ENCODE data around the gene RHOBTB1.
"Not testable (repeated sequence)": the region's sequence is repeated elsewhere in the genome, so short reads cannot be mapped to it uniquely, and the experiment has no call there.

RHOBTB1 gene

DNA sequence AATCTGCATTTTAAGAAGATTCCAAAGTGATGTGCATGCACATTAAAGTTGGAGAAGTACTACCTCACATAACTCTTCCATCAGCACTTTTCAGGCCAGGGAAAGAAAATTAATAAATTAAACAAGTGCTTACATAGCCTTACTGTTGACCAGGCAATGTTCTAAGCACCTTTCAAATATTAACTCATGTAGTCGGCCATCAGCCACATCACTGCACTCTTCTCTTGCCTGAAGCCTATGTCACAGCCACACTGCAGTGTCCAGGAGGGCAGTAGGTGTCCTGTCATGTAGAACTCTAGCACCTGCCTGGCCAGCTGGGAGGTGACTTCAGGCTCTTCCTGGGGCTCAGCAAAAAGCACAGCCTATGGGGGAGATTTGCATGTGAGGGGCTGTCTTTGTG is 94.2 kb downstream of the RHOBTB1 start:
- Mint-ChIP-seq H3K27ac (no peak overlapping the region), H3K4me3 (no peak overlapping the region), H3K4me1 (no peaks in the 10 kb centered on the region), H3K27me3 (peaks cover 9% of the 10 kb centered on the region), H3K36me3 (no peaks in the 10 kb centered on the region), H3K9me3 (no peaks in the 10 kb centered on the region)
- no peak for ATAC-seq

DNA sequence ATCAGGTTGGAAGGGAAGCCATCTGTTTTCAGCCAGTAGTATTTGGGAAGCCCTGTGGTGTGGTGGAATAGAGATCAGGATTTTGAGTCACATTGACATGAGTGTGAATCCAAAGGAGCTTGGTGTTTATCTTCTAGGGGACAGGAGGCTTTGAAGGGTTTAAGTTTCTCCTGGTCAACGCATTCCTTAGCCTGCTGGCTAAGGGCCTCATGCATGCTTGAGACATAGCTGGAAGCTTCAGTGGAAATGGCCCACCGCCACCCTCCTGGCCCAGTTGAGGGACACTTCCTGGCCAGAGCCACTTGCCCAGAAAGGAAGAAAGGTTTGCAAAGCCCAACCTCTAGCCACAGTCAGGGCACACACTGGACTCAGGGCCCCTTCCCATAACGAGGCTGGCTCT is 94.8 kb downstream of the RHOBTB1 start:
- H3K9me3 Mint-ChIP-seq, result no peaks in the 10 kb centered on the region
- no peak overlapping the region for H3K27ac Mint-ChIP-seq
- H3K36me3 Mint-ChIP-seq, result no peaks in the 10 kb centered on the region
- H3K4me3 Mint-ChIP-seq, result no peak overlapping the region
- ATAC-seq, result peak; percentile 14
- no peaks in the 10 kb centered on the region for H3K4me1 Mint-ChIP-seq
- H3K27me3 Mint-ChIP-seq, result peaks cover 9% of the 10 kb centered on the region

DNA sequence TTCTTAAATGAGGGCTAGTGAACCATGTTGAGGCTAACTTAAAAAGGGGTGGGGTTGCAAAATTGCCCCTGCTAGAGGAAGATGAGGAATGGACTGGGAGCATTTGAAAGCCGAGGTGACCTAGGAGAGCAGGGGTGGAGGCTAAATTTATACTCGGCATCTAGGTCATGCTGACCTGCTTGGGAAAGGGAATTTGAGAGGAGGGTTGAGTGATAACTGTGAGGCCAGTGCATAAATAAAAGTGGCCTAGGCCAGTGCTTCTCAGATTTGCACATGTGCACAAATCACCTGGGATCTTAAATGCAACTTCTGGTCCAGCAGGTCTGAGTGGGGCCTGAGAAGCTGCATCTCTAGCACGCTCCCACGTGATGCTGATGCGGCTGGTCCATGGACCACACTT is 95.3 kb downstream of the RHOBTB1 start:
- H3K27ac Mint-ChIP-seq, result no peak overlapping the region
- H3K36me3 Mint-ChIP-seq, result no peaks in the 10 kb centered on the region
- no peak overlapping the region for H3K4me3 Mint-ChIP-seq
- H3K4me1 Mint-ChIP-seq, result no peaks in the 10 kb centered on the region
- peaks cover 9% of the 10 kb centered on the region for H3K27me3 Mint-ChIP-seq
- H3K9me3 Mint-ChIP-seq, result no peaks in the 10 kb centered on the region
- no peak for ATAC-seq

DNA sequence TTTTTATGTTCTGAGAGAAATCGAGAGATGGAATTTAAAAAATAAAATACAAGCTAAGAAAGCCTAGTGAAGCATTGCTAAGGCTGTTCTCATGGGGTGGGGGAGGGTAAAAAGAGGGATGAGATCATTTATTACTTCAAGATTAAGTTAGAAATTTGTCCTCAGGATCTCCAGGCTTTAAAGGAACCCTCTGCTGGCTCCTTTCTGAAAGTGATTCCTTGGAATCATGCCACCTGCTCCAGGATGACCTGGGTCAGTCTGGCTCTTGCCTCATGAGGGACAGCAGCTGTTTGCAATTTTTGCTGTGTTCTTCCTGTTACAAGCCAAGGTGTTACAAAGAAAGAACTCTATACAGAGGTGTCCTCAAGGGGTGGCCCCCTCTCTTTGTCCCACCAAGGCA is 95.9 kb downstream of the RHOBTB1 start:
- H3K4me1 Mint-ChIP-seq, result no peaks in the 10 kb centered on the region
- H3K4me3 Mint-ChIP-seq, result no peak overlapping the region
- no peaks in the 10 kb centered on the region for H3K9me3 Mint-ChIP-seq
- H3K36me3 Mint-ChIP-seq, result no peaks in the 10 kb centered on the region
- ATAC-seq, result no peak
- H3K27ac Mint-ChIP-seq, result no peak overlapping the region
- peaks cover 11% of the 10 kb centered on the region for H3K27me3 Mint-ChIP-seq

DNA sequence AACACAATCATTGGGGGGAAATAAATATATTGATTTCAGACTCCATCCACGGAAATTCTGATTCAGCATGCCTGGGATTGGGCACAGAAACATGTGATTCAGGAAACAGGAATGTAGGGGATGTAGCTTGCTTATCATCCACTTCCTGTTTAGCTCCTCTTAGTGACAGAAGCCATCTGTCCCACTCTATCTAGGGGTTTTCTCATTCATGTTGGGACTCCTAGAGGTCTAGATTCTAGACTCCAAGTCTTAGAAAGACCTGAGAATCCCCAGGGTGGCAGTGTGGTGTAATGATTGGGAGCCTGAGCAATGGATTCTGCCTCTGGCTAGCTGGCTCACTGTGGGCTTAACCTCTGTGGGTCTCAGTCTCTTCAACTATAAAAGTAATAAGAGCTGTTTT is 97.8 kb downstream of the RHOBTB1 start:
- Mint-ChIP-seq H3K27ac (no peak overlapping the region), H3K4me3 (no peak overlapping the region), H3K9me3 (no peaks in the 10 kb centered on the region), H3K36me3 (no peaks in the 10 kb centered on the region), H3K4me1 (no peaks in the 10 kb centered on the region), H3K27me3 (peaks cover 12% of the 10 kb centered on the region)
- ATAC-seq, result no peak

DNA sequence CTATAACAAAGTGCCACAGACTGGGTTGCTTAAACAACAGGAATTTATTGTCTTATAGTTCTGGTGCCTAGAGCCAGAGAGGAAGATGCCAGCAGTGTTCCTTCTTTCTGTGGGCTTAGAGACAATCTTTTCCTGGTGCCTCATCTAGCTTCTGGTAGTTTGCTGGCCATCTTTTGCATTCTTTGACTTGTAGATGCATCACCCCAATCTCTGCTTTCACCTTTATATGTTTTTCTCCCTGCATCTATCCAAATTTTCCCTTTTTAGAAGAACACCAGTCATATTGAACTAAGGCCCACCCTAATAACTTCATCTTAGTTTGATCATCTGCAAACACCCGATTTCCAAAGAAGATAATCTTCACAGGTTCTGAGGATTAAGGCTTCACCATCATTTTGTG is 98.9 kb downstream of the RHOBTB1 start:
- no peaks in the 10 kb centered on the region for H3K36me3 Mint-ChIP-seq

DNA sequence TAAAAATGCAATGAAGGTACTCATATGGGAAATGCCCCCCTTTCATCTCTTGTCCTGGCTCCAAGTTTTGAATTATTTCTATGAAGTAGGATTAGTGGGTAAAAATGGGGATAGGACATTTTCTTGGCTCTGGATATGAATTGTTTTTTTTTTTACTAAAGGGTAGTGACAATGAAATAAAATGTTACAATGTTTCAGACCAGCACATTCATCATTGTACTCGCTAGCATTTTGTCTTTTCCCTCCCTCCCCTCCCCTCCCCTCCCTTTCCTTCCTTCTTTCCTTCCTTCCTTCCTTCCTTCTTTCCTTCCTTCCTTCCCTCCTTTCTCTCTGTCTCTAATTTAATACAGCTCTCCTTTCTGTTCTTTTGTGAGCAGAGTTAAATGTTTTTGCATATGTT is 101.3 kb downstream of the RHOBTB1 start:
- H3K9me3 Mint-ChIP-seq, result no peaks in the 10 kb centered on the region
- no peak for ATAC-seq
- H3K4me3 Mint-ChIP-seq, result no peak overlapping the region
- H3K36me3 Mint-ChIP-seq, result no peaks in the 10 kb centered on the region
- no peak overlapping the region for H3K27ac Mint-ChIP-seq
- peaks cover 5% of the 10 kb centered on the region for H3K27me3 Mint-ChIP-seq
- no peaks in the 10 kb centered on the region for H3K4me1 Mint-ChIP-seq

More for the DNA sequence above, 98.9 kb downstream of the RHOBTB1 start:
- peaks cover 5% of the 10 kb centered on the region for H3K27me3 Mint-ChIP-seq
- ATAC-seq, result no peak
- no peak overlapping the region for H3K27ac Mint-ChIP-seq
- H3K4me3 Mint-ChIP-seq, result no peak overlapping the region
- no peaks in the 10 kb centered on the region for H3K4me1 Mint-ChIP-seq
- H3K9me3 Mint-ChIP-seq, result no peaks in the 10 kb centered on the region

DNA sequence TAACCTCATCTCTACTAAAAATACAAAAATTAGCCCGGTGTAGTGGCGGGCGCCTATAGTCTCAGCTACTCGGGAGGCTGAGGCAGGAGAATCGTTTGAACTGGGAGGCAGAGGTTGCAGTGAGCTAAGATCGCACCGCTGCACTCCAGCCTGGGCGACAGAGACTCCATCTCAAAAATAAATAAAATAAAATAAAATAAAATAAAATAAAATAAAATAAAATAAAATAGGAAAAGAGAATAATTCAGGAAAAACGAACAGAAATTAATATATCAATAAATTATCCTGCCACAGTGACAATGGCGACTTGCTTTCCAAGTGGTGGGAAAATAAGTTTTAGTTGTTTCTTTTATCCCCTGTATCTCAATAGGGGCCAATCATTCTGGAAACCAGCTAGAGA is 102.8 kb downstream of the RHOBTB1 start:
- H3K4me1 Mint-ChIP-seq, H3K36me3 Mint-ChIP-seq, H3K4me3 Mint-ChIP-seq, H3K27ac Mint-ChIP-seq, H3K9me3 Mint-ChIP-seq, H3K27me3 Mint-ChIP-seq, ATAC-seq: not testable (repeated sequence)

DNA sequence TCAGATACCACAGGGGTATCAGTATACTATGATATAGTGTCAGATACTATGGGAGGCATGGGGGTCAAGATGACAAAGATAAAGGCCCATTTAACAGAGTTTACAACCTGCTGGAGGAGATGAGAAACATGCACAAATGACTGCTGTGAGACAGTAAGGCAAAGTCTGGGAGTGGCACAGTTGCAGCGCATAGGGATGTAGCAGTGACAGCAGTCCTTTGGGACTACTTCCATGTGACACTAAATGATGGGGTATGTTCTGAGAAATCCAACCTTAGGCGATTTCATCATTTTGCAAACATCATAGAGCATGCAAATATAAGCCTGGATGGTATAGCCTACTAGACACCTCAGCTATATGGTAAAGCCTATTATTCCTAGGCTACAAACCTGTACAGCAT is 108.9 kb downstream of the RHOBTB1 start:
- ATAC-seq, result peak; percentile 31
- H3K4me1 Mint-ChIP-seq, result no peaks in the 10 kb centered on the region
- H3K36me3 Mint-ChIP-seq, result no peaks in the 10 kb centered on the region
- no peak overlapping the region for H3K27ac Mint-ChIP-seq
- H3K4me3 Mint-ChIP-seq, result no peak overlapping the region
- H3K9me3 Mint-ChIP-seq, result no peaks in the 10 kb centered on the region
- H3K27me3 Mint-ChIP-seq, result no peaks in the 10 kb centered on the region

DNA sequence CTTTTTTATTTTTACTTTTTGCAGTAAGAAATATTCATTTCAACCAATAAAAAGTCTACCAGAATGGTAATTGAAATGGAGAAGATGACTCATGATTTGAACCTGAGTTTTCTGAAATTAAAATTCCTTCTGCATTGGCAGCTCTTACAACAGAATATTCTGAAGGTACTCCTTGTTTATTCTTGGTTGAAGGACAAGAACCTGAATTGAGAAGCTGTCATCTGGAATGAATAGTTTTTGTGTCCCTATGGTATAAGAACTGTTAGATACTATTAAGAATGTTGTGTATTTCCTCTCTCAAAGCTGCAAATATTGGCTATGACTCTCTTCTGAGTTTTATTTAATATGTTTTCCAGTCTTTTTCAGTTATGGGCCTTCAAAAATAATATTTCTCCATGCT is 109.6 kb downstream of the RHOBTB1 start:
- Mint-ChIP-seq H3K4me1 (no peaks in the 10 kb centered on the region), H3K4me3 (no peak overlapping the region), H3K9me3 (no peaks in the 10 kb centered on the region), H3K36me3 (no peaks in the 10 kb centered on the region), H3K27ac (no peak overlapping the region), H3K27me3 (no peaks in the 10 kb centered on the region)
- ATAC-seq, result no peak

DNA sequence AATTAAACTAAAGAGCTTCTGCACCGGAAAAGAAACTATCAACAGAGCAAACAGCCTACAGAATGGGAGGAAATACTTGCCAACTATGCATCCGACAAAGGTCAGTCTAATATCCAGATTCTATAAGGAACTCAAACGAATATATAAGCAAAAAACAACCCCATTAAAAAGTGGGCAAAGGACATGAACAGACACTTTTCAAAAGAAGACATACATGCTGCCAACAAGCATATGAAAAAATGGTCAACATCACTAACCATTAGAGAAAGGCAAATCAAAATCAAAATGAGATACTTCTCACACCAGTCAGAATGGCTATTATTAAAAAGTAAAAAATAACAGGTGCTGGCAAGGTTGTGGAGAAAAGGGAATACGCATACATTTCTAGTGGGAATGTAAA is 111.8 kb downstream of the RHOBTB1 start:
- H3K9me3 Mint-ChIP-seq, ATAC-seq, H3K36me3 Mint-ChIP-seq, H3K4me1 Mint-ChIP-seq, H3K4me3 Mint-ChIP-seq, H3K27ac Mint-ChIP-seq: not testable (repeated sequence)
- H3K27me3 Mint-ChIP-seq, result peaks cover 17% of the 10 kb centered on the region

DNA sequence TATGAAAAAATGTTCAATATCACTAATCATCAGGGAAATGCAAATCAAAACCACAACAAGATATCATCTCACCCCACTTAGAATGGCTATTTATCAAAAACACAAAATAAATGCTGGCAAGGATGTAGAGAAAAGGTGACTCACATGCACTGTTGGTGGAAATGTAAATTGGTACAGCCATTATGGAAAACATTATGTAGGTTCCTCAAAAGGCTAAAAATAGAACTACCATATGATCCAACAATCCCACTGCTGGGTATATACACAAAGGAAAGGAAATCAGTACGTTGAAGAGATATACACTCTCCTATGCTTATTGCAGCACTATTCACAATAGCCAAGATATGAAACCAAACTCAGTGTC is 115.5 kb downstream of the RHOBTB1 start:
- Mint-ChIP-seq H3K4me3 (no peak overlapping the region), H3K27ac (no peak overlapping the region), H3K27me3 (peaks cover 17% of the 10 kb centered on the region), H3K4me1 (no peaks in the 10 kb centered on the region), H3K9me3 (no peaks in the 10 kb centered on the region), H3K36me3 (no peaks in the 10 kb centered on the region)
- no peak for ATAC-seq

DNA sequence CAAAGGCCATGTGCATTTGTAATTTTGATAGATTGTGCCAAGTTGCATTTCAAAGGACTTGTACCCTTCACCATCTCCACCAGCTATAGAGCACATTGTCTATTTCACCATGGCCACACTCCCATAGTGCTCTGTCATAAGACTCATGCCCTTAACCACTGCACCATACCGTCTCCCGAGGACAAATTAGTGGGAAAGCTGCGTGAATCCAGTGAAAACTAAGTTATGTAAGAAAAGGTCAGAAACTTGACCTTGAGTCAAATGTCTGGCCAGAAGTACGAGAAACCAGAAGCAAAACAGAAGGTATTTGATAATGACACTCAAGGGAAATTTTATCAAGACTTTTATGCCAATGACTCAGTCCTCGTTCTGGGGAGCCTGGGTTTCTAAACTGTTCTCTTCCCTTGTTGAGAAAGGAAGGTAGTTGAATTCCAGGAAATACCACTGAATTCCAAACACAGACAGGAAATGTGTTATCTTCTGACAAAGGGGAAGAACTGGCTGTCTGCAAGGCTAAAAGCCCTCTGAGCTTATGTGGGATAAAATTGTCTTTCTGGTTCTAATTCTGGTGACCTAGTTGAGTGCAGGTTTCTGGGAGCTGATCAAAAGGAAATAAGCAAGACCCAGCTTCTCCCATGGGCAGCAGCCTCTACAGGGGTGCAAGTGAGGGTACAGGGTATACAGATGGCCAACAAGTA is 116.0 kb downstream of the RHOBTB1 start:
- Mint-ChIP-seq H3K36me3 (no peaks in the 10 kb centered on the region), H3K9me3 (no peaks in the 10 kb centered on the region), H3K4me1 (no peaks in the 10 kb centered on the region), H3K27ac (no peak overlapping the region), H3K27me3 (peaks cover 17% of the 10 kb centered on the region), H3K4me3 (no peak overlapping the region)
- no peak for ATAC-seq

DNA sequence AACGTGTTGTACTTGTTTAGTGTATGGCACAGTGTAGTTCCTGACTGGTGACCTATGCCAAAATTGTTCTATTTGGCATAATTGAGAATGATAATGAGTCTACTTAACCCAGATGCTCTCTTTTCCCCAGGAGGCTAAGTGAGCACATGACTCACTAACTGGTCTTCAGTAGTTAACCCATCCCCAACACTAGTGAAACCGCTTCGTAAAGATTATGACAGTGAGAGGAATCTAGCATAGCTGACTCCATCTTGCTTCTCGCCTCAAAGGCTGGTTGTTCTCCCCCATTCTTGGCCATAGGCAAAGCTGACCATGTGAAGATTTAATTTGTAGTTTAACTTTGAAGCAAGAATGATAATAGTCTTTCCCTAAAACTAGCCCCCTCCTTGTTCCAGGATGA is 118.5 kb downstream of the RHOBTB1 start:
- Mint-ChIP-seq H3K36me3 (no peaks in the 10 kb centered on the region), H3K4me1 (no peaks in the 10 kb centered on the region), H3K27ac (no peak overlapping the region), H3K9me3 (no peaks in the 10 kb centered on the region), H3K27me3 (peaks cover 17% of the 10 kb centered on the region), H3K4me3 (no peak overlapping the region)
- ATAC-seq, result no peak

DNA sequence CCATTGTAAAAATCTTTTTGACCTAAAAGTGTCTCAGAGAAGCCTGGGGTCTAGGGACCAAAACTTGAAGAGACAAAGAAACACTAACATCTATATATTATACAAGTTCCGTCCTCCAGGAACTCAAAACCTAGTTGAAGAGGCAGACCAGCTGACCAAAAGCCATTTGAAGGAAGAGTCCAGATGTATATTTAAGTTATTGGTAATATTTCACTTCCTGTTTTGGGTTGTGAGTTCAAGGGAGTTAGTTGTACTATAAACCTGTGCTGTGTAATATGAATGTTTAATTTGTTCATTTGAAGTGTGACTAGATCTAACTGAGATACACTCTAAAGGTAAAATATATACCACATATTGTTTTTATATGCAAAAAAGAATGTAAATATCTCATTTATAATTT is 120.7 kb downstream of the RHOBTB1 start:
- Mint-ChIP-seq H3K4me3 (no peak overlapping the region), H3K9me3 (no peaks in the 10 kb centered on the region), H3K27ac (no peak overlapping the region), H3K36me3 (no peaks in the 10 kb centered on the region), H3K4me1 (no peaks in the 10 kb centered on the region), H3K27me3 (peaks cover 9% of the 10 kb centered on the region)
- ATAC-seq, result no peak

DNA sequence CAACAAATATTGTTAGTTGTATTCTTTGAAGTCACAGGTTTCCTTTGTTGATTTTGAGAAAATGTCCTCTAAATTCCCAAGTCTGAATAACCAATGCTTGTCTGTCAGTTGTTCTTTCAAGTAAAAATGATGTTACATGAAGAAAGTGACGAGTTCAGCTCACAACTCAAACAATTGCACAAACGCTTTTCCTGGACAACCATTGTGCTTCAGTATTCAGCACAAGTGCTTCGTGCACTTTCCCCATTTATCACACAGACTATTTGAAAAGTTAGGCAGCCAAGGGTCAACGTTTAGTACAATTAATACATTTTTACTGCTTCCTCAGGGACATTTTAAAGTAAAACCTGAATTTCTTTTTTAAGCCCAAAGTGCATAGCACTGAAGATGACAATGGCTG is 121.2 kb downstream of the RHOBTB1 start:
- no peaks in the 10 kb centered on the region for H3K4me1 Mint-ChIP-seq
- H3K36me3 Mint-ChIP-seq, result no peaks in the 10 kb centered on the region
- no peaks in the 10 kb centered on the region for H3K9me3 Mint-ChIP-seq
- H3K4me3 Mint-ChIP-seq, result no peak overlapping the region
- peaks cover 4% of the 10 kb centered on the region for H3K27me3 Mint-ChIP-seq
- no peak for ATAC-seq
- H3K27ac Mint-ChIP-seq, result no peak overlapping the region

DNA sequence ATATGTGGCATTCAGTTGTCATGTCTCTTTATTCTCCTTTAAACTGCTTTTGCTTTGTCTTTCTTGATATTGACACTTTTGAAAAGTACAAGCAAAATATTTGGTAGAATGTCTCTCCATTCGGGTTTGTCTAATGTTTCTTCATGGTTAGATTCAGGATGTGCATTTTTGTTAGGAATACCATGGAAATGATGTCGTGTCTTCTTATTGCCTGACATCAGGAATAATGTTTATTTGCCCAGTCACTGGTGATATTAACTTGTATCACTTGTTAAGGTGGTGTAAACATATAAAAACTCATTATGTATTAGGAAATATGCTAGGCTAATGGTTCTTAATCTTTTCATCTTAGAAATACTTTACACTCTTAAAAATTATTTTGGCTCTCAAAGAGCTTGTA is 122.3 kb downstream of the RHOBTB1 start:
- no peak for ATAC-seq
- H3K27ac Mint-ChIP-seq, result no peak overlapping the region
- H3K9me3 Mint-ChIP-seq, result no peaks in the 10 kb centered on the region
- H3K36me3 Mint-ChIP-seq, result no peaks in the 10 kb centered on the region
- no peaks in the 10 kb centered on the region for H3K27me3 Mint-ChIP-seq
- H3K4me3 Mint-ChIP-seq, result no peak overlapping the region
- peaks cover 5% of the 10 kb centered on the region for H3K4me1 Mint-ChIP-seq
